Smooth muscle cell of the brain vasculature (primary cell): ENCODE results near the gene ACTN1.

Experiments
- DNase-seq: peaks from one replicate; pipeline ENCODE4 v3.0.0-alpha.2; 2012; ENCODE audit warnings: low read depth, low spot score

ACTN1 gene

GRCh38 chr14:68824517-68825347 lies 154.4 kb downstream of the ACTN1 start:
- no peak for DNase-seq

GRCh38 chr14:68824207-68824516 lies 154.9 kb downstream of the ACTN1 start:
- DNase-seq: no peak
